ENCODE data around the gene INPP1. TPM values are rescaled to one million over a fixed set of nuclear protein-coding genes. Genes with fewer than 3 reads are reported as not detected.

INPP1 gene
- total and polyA plus RNA-seq, 2 donors = 21.5 to 22.3 TPM

GRCh38 chr2:190360561-190360960 lies 17.2 kb downstream of the INPP1 start:
- no peak overlapping the region for H3K4me3 ChIP-seq (ENCODE audit: low read depth, low read length)
- H3K4me1 ChIP-seq (ENCODE audit: insufficient read depth) = no peaks in the 10 kb centered on the region

GRCh38 chr2:190360965-190361364 lies 17.6 kb downstream of the INPP1 start:
- no peak for DNase-seq (ENCODE audit: extremely low spot score)
- H3K36me3 ChIP-seq (ENCODE audit: insufficient read depth) = no peaks in the 10 kb centered on the region
- H3K4me1 ChIP-seq (ENCODE audit: insufficient read depth) = no peaks in the 10 kb centered on the region
- 87% methylated on average over 3 of the region's 3 CpGs for WGBS
- H3K27ac ChIP-seq (ENCODE audit: low read depth) = no peak overlapping the region
- no peak overlapping the region for H3K4me3 ChIP-seq (ENCODE audit: low read depth, low read length)

More at GRCh38 chr2:190360561-190360960, 17.2 kb downstream of the INPP1 start:
- DNase-seq (ENCODE audit: extremely low spot score) = no peak
- Histone ChIP-seq H3K36me3 (ENCODE audit: insufficient read depth) (no peaks in the 10 kb centered on the region), H3K27ac (ENCODE audit: low read depth) (no peak overlapping the region)

DNA sequence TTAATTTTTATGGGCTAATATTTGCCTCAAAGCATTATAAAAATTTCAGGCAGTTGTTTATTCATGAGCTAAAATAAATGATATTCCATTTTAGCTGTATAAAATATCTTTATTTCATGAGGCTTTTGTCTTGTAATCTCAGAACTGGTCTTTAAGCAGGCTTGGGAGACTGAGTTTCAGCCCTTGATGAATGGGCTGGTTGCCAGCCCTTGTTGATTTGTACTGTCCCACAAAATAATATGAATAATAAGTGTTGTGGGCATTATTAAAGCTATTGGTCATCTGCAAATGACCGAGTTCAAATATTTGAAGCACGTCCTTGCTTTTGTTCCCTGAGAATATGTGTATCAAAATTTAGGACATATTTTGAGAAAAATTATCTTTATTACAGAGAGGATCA lies 18.2 kb downstream of the INPP1 start:
- no peak for DNase-seq (ENCODE audit: extremely low spot score)
- Histone ChIP-seq H3K4me3 (ENCODE audit: low read depth, low read length) (no peak overlapping the region), H3K4me1 (ENCODE audit: insufficient read depth) (no peaks in the 10 kb centered on the region), H3K27ac (ENCODE audit: low read depth) (no peak overlapping the region), H3K36me3 (ENCODE audit: insufficient read depth) (no peaks in the 10 kb centered on the region)
- 95% methylated on average over 2 of the region's 2 CpGs for WGBS

DNA sequence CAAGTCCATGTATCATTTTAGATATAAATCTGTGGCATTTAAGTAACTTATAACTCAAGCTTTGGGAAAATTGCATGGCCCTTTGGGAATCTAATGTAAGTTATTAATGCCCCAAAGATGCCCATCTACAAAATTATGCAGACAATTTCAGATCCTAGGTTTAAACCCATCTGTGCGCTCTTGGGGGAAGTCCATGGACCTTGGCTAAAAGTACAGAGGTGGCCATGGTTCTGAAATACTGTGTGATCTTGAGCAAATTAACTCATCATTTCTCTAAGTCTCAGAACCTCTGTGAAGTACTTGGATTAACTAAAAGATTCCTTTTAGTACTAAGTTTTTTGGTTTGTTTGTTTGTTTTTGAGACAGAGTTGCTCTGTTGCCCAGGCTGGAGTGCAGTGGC lies 19.5 kb downstream of the INPP1 start:
- Histone ChIP-seq H3K27ac (ENCODE audit: low read depth) (no peak overlapping the region), H3K4me1 (ENCODE audit: insufficient read depth) (no peaks in the 10 kb centered on the region), H3K36me3 (ENCODE audit: insufficient read depth) (no peaks in the 10 kb centered on the region), H3K4me3 (ENCODE audit: low read depth, low read length) (no peak overlapping the region)
- 98% methylated on average over 1 of the region's 1 CpG for WGBS
- no peak for DNase-seq (ENCODE audit: extremely low spot score)

DNA sequence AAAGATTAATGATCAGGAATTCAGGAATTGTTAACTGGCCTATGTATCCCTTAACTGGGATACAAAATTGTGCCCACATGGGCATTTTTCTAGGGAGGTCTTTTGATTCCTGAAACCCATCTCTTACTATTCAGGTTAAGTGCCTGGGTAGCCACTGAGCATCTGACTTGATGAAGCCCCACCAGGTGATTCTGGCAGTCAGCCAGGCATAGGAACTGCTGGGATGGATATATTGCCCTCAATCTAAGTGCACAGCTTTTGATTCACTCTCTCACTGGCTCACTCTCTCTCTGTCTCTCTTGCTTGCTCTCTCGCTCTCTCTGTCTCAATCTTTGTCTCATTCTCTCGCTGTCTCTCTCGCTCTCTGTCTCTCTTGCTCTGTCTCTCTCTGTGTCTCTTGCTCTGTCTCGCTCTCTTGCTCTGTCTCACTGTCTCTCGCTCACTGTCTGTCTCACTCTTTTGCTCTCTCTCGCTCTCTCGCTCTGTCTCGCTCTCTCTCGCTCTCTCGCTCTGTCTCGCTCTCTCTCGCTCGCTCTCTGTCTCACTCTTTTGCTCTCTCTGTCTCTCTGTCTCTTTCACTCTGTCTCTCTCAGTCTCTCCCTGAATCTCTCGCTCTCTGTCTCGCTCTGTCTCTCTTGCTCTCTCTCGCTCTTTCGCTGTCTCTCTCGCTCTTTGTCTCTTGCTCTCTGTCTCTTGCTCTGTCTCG lies 22.3 kb downstream of the INPP1 start:
- Histone ChIP-seq H3K4me3 (ENCODE audit: low read depth, low read length) (no peak overlapping the region), H3K36me3 (ENCODE audit: insufficient read depth) (peaks cover 2% of the 10 kb centered on the region), H3K27ac (ENCODE audit: low read depth) (no peak overlapping the region), H3K4me1 (ENCODE audit: insufficient read depth) (no peaks in the 10 kb centered on the region)
- 98% methylated on average over 19 of the region's 19 CpGs for WGBS
- no peak for DNase-seq (ENCODE audit: extremely low spot score)

DNA sequence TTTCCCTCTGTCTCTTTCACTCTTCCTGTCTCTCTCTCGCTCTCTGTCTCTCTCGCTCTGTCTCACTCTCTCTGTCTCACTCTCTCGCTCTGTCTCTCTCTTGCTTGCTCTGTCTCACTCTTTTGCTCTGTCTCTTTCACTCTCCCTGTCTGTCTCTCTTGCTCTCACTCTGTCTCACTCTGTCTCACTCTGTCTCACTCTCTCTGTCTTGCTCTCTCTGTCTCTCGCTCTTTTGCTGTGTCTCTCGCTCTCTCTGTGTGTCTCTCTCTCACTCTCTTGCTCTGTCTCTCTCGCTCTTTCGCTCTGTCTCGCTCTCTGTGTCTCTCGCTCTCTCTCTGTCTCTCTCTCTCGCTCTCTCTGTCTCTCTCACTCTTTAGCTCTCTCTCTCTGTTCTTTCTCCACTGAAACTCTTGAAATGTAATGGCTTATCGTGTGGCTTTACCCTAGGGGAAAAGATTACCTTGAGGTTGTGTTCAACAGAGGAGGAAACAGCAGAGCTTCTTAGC lies 22.9 kb downstream of the INPP1 start:
- DNase-seq (ENCODE audit: extremely low spot score) = no peak
- Histone ChIP-seq H3K36me3 (ENCODE audit: insufficient read depth) (peaks cover 3% of the 10 kb centered on the region), H3K4me1 (ENCODE audit: insufficient read depth) (no peaks in the 10 kb centered on the region), H3K27ac (ENCODE audit: low read depth) (no peak overlapping the region), H3K4me3 (ENCODE audit: low read depth, low read length) (no peak overlapping the region)
- 97% methylated on average over 11 of the region's 11 CpGs for WGBS

- Histone ChIP-seq H3K4me3 (ENCODE audit: low read depth, low read length) (no peak overlapping the region), H3K4me1 (ENCODE audit: insufficient read depth) (no peaks in the 10 kb centered on the region), H3K36me3 (ENCODE audit: insufficient read depth) (peaks cover 3% of the 10 kb centered on the region), H3K27ac (ENCODE audit: low read depth) (no peak overlapping the region)
- 88% methylated on average over 4 of the region's 4 CpGs for WGBS
- DNase-seq (ENCODE audit: extremely low spot score) = no peak
Observed at GRCh38 chr2:190367091-190367490, 23.7 kb downstream of the INPP1 start.

GRCh38 chr2:190369635-190370034 lies 26.2 kb downstream of the INPP1 start:
- 100% methylated on average over 2 of the region's 2 CpGs for WGBS
- no peak overlapping the region for H3K27ac ChIP-seq (ENCODE audit: low read depth)
- H3K4me1 ChIP-seq (ENCODE audit: insufficient read depth) = no peaks in the 10 kb centered on the region
- H3K4me3 ChIP-seq (ENCODE audit: low read depth, low read length) = no peak overlapping the region
- H3K36me3 ChIP-seq (ENCODE audit: insufficient read depth) = peaks cover 3% of the 10 kb centered on the region
- DNase-seq (ENCODE audit: extremely low spot score) = no peak

- DNase-seq (ENCODE audit: extremely low spot score) = no peak
- Histone ChIP-seq H3K4me3 (ENCODE audit: low read depth, low read length) (no peak overlapping the region), H3K27ac (ENCODE audit: low read depth) (no peak overlapping the region), H3K36me3 (ENCODE audit: insufficient read depth) (no peaks in the 10 kb centered on the region), H3K4me1 (ENCODE audit: insufficient read depth) (no peaks in the 10 kb centered on the region)
Observed at GRCh38 chr2:190376083-190376482, 32.7 kb downstream of the INPP1 start.

DNA sequence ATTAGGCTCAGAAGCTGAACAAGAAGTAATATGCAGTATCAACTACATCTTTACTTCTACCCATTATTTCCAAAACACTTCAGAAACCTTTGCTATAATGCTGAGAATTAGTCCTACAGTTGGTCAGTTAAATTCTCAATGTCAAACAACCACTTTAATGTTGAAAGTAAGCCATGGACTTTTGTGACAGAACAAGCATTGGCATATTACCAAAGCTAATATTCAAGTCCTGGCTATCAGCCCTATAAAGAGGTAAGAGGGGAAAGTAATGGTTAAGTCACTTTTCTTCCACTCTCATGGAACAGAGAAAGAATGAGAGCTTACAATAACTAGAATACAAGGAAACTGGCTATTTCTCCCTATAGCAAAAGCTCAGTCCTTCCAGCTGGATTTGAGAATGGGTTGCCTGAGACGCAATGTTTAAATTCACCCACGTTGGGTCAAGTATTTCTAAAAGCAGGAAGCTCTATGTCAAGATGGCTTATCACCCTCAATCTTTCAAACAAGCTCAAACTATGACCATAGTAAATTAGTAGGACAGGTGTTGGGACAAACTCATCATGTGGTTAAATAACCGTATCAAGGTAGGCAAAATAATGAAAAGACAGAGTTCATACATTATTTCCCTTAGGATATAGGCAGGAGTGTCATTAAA lies 33.3 kb downstream of the INPP1 start:
- no peak for DNase-seq (ENCODE audit: extremely low spot score)
- Histone ChIP-seq H3K27ac (ENCODE audit: low read depth) (no peak overlapping the region), H3K36me3 (ENCODE audit: insufficient read depth) (no peaks in the 10 kb centered on the region), H3K4me1 (ENCODE audit: insufficient read depth) (no peaks in the 10 kb centered on the region), H3K4me3 (ENCODE audit: low read depth, low read length) (no peak overlapping the region)
- 71% methylated on average over 3 of the region's 3 CpGs for WGBS

DNA sequence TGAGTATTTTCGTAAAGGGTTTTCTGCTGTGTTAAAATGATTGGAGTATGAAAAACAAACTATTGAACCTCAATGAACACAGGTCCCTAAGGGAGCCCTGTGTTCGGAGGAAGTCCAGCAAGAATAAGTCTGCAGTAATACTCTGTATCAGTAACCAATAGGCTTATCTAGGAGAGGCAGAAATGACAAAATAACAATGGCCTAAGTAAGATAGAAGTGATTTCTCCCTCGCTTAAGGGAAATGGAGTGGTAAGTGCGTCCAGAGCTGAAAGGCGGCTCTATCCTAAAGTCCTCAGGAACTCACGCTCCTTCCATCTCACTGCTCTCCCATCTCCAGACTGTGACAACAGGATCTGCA lies 35.5 kb downstream of the INPP1 start:
- no peak for DNase-seq (ENCODE audit: extremely low spot score)
- 89% methylated on average over 6 of the region's 6 CpGs for WGBS
- Histone ChIP-seq H3K36me3 (ENCODE audit: insufficient read depth) (no peaks in the 10 kb centered on the region), H3K4me3 (ENCODE audit: low read depth, low read length) (no peak overlapping the region), H3K27ac (ENCODE audit: low read depth) (no peak overlapping the region), H3K4me1 (ENCODE audit: insufficient read depth) (no peaks in the 10 kb centered on the region)

GRCh38 chr2:190379249-190379964 lies 36.0 kb downstream of the INPP1 start:
- Histone ChIP-seq H3K4me1 (ENCODE audit: insufficient read depth) (no peaks in the 10 kb centered on the region), H3K4me3 (ENCODE audit: low read depth, low read length) (no peak overlapping the region), H3K27ac (ENCODE audit: low read depth) (no peak overlapping the region), H3K36me3 (ENCODE audit: insufficient read depth) (no peaks in the 10 kb centered on the region)
- 49% methylated on average over 10 of the region's 10 CpGs for WGBS
- no peak for DNase-seq (ENCODE audit: extremely low spot score)

GRCh38 chr2:190380962-190381412 lies 37.6 kb downstream of the INPP1 start:
- 70% methylated on average over 5 of the region's 5 CpGs for WGBS
- Histone ChIP-seq H3K27ac (ENCODE audit: low read depth) (no peak overlapping the region), H3K36me3 (ENCODE audit: insufficient read depth) (no peaks in the 10 kb centered on the region), H3K4me3 (ENCODE audit: low read depth, low read length) (no peak overlapping the region), H3K4me1 (ENCODE audit: insufficient read depth) (no peaks in the 10 kb centered on the region)
- no peak for DNase-seq (ENCODE audit: extremely low spot score)

GRCh38 chr2:190382851-190383250 lies 39.5 kb downstream of the INPP1 start:
- H3K27ac ChIP-seq (ENCODE audit: low read depth) = no peak overlapping the region
- WGBS = 48% methylated on average over 1 of the region's 1 CpG
- no peak for DNase-seq (ENCODE audit: extremely low spot score)
- H3K4me1 ChIP-seq (ENCODE audit: insufficient read depth) = no peaks in the 10 kb centered on the region
- H3K4me3 ChIP-seq (ENCODE audit: low read depth, low read length) = no peak overlapping the region
- H3K36me3 ChIP-seq (ENCODE audit: insufficient read depth) = no peaks in the 10 kb centered on the region

Measured in urinary bladder (tissue), 4 donors.